ENCODE results near the gene HTATIP2.

GRCh38 chr11:20407344-20407743 lies 43.8 kb downstream of the HTATIP2 start:
- TF ChIP-seq CTCF (conservative IDR thresholded peaks at IDR 0.05; ENCODE audit: low read depth, low read length) (no peak), EZH2 (IDR thresholded peaks at IDR 0.05; ENCODE audit: low read length, unreplicated experiment) (no peak), EZH2phosphoT487 (IDR thresholded peaks at IDR 0.05; ENCODE audit: borderline replicate concordance, low read length) (no peak)
